Activated CD4-positive, alpha-beta T cell treated with anti-CD3 and anti-CD28 coated beads, Interleukin-2, Interleukin-4, amounts not matched to agents 100 ng/mL and 50 ng/mL, durations not matched to agents 16 hours and 8 hours (primary cell): ENCODE results near the gene MTIF3.
"Not testable (repeated sequence)": the region's sequence is repeated elsewhere in the genome, so short reads cannot be mapped to it uniquely, and the experiment has no call there.

Experiments
- DNase-seq: peaks from one replicate; pipeline ENCODE4 v3.0.0-alpha.2; 2020; ENCODE audit warnings: low spot score

The MTIF3 gene

GRCh38 chr13:27411341-27411740 is 39.0 kb downstream of the MTIF3 start:
- no peak for DNase-seq

- DNase-seq = no peak
Observed at GRCh38 chr13:27409013-27409412, 41.4 kb downstream of the MTIF3 start.

- no peak for DNase-seq
Observed at GRCh38 chr13:27408074-27408473, 42.3 kb downstream of the MTIF3 start.

GRCh38 chr13:27406178-27406939 is 44.0 kb downstream of the MTIF3 start:
- DNase-seq = peak; percentile 53

- no peak for DNase-seq
Observed at GRCh38 chr13:27405546-27406134, 44.7 kb downstream of the MTIF3 start.

- no peak for DNase-seq
Observed at GRCh38 chr13:27404680-27405079, 45.7 kb downstream of the MTIF3 start.

GRCh38 chr13:27403727-27404385 is 46.5 kb downstream of the MTIF3 start:
- DNase-seq = no peak

GRCh38 chr13:27403203-27403678 is 47.1 kb downstream of the MTIF3 start:
- DNase-seq = peak; percentile 19

- no peak for DNase-seq
Observed at GRCh38 chr13:27401210-27401609, 49.2 kb downstream of the MTIF3 start.

GRCh38 chr13:27400405-27400804 is 50.0 kb downstream of the MTIF3 start:
- not testable (repeated sequence) for DNase-seq

- DNase-seq = no peak
Observed at GRCh38 chr13:27398360-27398759, 52.0 kb downstream of the MTIF3 start.

GRCh38 chr13:27396252-27396846 is 54.0 kb downstream of the MTIF3 start:
- no peak for DNase-seq

- DNase-seq = no peak
Observed at GRCh38 chr13:27395007-27395510, 55.3 kb downstream of the MTIF3 start.

GRCh38 chr13:27393101-27393500 is 57.3 kb downstream of the MTIF3 start:
- DNase-seq = no peak

- DNase-seq = no peak
Observed at GRCh38 chr13:27391471-27391870, 58.9 kb downstream of the MTIF3 start.

GRCh38 chr13:27389891-27390290 is 60.5 kb downstream of the MTIF3 start:
- no peak for DNase-seq

- no peak for DNase-seq
Observed at GRCh38 chr13:27388241-27388640, 62.1 kb downstream of the MTIF3 start.
